Heart right ventricle (tissue), 16 donors: Measurements from ENCODE around the gene DSN1. TPM values are rescaled to one million over a fixed set of nuclear protein-coding genes. Genes with fewer than 3 reads are reported as not detected.
"Not testable (repeated sequence)": the region's sequence is repeated elsewhere in the genome, so short reads cannot be mapped to it uniquely, and the experiment has no call there.

Experiments used
- ATAC-seq, 8 donors: fragments of 200-7000 bp; cut with Tn5 transposase; one replicate each; pipeline ENCODE4 v1.9.1; 2020; ENCODE audit warnings: mild to moderate bottlenecking in 8 of 8, moderate library complexity in 8 of 8, moderate number of reproducible peaks in 1 of 8
- DNase-seq, 2 donors: peaks; one replicate each; pipeline ENCODE4 v3.0.0-alpha.2; 2020
- H3K27ac ChIP-seq, 10 donors: fragments of 200-600 bp; sonication (generic) in 2 of 10; one replicate each; pipeline versions ENCODE4 v1.5.0 to v1.8.0; 2020 to 2022; ENCODE audit warnings: mild to moderate bottlenecking in 3 of 10
- H3K27me3 ChIP-seq, 7 donors: fragments of 200-600 bp; one replicate each; pipeline ENCODE4 v1.8.0; 2021 to 2022; ENCODE audit warnings: mild to moderate bottlenecking in 2 of 7
- H3K36me3 ChIP-seq, 9 donors: fragments of 200-600 bp; sonication (generic) in 1 of 9; one replicate each; pipeline versions ENCODE4 v1.5.0 to v1.8.0; 2020 to 2022; ENCODE audit warnings: mild to moderate bottlenecking in 2 of 9
- H3K4me1 ChIP-seq, 9 donors: fragments of 200-600 bp; sonication (generic) in 1 of 9; one replicate each; pipeline versions ENCODE4 v1.5.0 to v1.8.0; 2020 to 2022; ENCODE audit warnings: mild to moderate bottlenecking in 4 of 9
- H3K4me3 ChIP-seq, 10 donors: fragments of 200-600 bp; sonication (generic) in 2 of 10; one replicate each; pipeline versions ENCODE4 v1.5.0 to v1.8.0; 2020 to 2022; ENCODE audit warnings: mild to moderate bottlenecking in 7 of 10, moderate library complexity in 2 of 10
- H3K9me3 ChIP-seq, 11 donors: fragments of 200-600 bp in 10 of 11; sonication (generic) in 2 of 11; one replicate each; pipeline versions ENCODE4 v1.5.0 to v1.8.0; 2013 to 2022; ENCODE audit warnings: mild to moderate bottlenecking in 2 of 11, control low read depth in 1 of 11, moderate library complexity in 1 of 11
- WGBS, 2 donors: extraction: QIAGEN DNeasy Blood & Tissue Kit; methylation state at CpG; one replicate each; pipeline ENCODE4 v1.1.7; 2013; ENCODE audit warnings: inconsistent platforms in 1 of 2; 5-methylcytosine and 5-hydroxymethylcytosine counted together
- intact Hi-C, 10 donors: fragments of 100-400 bp; cut with DNase I; formaldehyde crosslinking; loops; one replicate each; pipeline versions ENCODE4 v1.11.1 to v1.14.2; 2022
- polyA plus RNA-seq, 2 donors: library from polyadenylated mRNA; stranded (reverse); fragments of 200-250 nt; gene quantifications; one replicate each; pipeline ENCODE4 v1.2.3, GENCODE V29; 2013
- total RNA-seq, 10 donors: library from RNA; stranded (reverse); fragmentation: NEBNext Ultra II Directional in 3 of 10; extraction: Animal tissue kit (Norgen Biotek cat#: 25700) in 3 of 10; gene quantifications; one replicate each; pipeline versions ENCODE4 v1.2.1 to v1.2.4, GENCODE V29; 2021 to 2023
- TF ChIP-seq, protein P1 (sequence below), 9 donors: fragments of 200-600 bp; sonication (generic) in 2 of 9; IDR thresholded peaks; one replicate each; pipeline versions ENCODE4 v1.5.0 to v1.8.0; 2021 to 2022; ENCODE audit warnings: antibody characterized with exemption in 9 of 9, mild to moderate bottlenecking in 5 of 9, moderate library complexity in 1 of 9
- donor health status: Arrhythmogenic right ventricular cardiomyopathy.
- donor health status: ischemic (EF 13 %, LVEDD 7.1; RV severe dilation, severe dysfunction).
- donor health status: healthy with polysubstance abuse.
- donor health status: DM: no; HTN: yes; CAD: no.
- donor health status: DM: no; HTN: no; CAD: no.
- donor health status: ischemic (EF 25% LVEDD 6.9; RV normal size, moderate dysfunction).
- donor health status: ischemic (EF 25% LVEDD 5.7; RV mildly dilated, moderate dysfunction).
- donor health status: healthy.
- donor health status: DM: yes; HTN: yes; CAD: no.
- donor health status: Ischemic cardiomyopathy.
- donor health status: ischemic (EF 35%, LVEDD 5.7; RV mildly dilated, moderate dysfunction).
- donor health status: nonischemic (EF 11% LVEDD 7.7; RV severe dilation, severe dysfunction).
- donor health status: DM: yes; HTN: yes; CAD: no.
- donor health status: PGD.
- donor health status: ischemic (EF 29% LVEDD 5.4; RV normal size, mild dysfunction).
- donor health status: nonischemic (EF 23%, LVEDD 6.1; RV moderate dilation, normal function).

The DSN1 gene
- total and polyA plus RNA-seq, 12 donors = 3.2 to 6.0 (median 4.9) TPM

DNA sequence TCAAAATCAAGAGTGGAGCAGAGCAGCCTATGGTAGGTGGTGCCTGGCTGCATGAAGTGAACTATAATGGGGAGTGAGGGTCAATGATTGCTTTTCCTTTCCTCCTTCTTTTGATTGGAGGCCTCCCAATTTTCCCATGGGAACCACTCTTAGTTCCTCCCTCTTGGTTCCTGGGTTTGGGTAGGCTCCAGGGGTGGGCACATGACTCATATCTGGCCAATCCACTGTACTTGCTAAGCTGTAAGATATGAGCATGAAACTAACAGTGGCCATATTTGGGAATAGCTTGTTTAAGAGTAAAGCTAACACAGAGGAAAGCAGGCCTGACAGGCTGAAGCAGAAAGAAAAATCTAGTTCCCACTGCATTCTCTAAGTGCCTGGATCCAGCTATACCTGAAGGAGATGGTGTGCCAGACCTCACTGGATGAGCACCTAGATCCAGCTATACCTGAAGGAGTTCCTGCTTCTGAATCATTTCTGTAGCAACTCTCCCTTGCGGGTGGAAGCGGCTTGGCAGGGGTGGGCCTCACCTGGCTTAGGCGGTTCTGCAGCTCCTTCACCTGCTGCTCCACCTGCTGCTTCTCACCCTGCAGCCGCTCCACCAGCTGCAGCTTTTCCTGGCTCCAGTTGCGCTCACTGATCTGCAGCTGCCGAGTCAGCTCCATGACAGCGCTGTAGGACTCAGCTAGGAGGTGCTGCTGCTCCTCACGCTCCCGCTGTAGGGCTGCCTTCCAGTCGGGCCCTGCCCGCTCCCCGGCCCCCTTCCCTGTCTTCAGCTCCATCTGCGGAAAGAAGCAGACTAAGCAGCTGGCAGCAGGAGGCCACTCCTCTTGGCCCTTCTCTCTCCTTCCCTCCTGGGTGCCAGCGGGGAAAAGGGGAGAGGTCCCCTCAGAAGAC, 29.0 kb upstream of the DSN1 start:
- intact Hi-C loops = no loop called here
- TF ChIP-seq, protein P1, sequence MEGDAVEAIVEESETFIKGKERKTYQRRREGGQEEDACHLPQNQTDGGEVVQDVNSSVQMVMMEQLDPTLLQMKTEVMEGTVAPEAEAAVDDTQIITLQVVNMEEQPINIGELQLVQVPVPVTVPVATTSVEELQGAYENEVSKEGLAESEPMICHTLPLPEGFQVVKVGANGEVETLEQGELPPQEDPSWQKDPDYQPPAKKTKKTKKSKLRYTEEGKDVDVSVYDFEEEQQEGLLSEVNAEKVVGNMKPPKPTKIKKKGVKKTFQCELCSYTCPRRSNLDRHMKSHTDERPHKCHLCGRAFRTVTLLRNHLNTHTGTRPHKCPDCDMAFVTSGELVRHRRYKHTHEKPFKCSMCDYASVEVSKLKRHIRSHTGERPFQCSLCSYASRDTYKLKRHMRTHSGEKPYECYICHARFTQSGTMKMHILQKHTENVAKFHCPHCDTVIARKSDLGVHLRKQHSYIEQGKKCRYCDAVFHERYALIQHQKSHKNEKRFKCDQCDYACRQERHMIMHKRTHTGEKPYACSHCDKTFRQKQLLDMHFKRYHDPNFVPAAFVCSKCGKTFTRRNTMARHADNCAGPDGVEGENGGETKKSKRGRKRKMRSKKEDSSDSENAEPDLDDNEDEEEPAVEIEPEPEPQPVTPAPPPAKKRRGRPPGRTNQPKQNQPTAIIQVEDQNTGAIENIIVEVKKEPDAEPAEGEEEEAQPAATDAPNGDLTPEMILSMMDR (IDR thresholded peaks at IDR 0.05) = no peak

DNA sequence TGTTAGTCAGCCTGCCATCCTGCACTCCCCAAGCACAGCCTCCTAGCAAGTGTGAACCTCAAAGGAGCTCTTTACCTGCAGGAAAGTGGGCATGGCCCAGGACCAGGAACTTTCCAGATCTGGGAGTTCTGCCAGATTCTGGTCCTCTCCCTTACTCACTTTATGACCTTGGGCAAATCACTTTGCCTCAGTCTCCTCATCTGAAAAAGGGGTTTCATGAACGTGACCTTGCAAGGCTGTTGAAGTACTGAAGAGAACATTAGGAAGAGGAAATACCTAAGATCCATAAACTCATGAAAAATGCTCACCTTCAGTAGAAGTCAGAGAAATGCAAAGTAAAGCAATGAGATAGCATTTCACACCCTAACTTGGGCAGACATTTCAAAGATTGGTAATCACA, 26.8 kb upstream of the DSN1 start:
- Histone ChIP-seq H3K9me3 (no peaks in the 10 kb centered on the region), H3K27me3 (no peaks in the 10 kb centered on the region), H3K27ac (no peak overlapping the region), H3K36me3 (peaks cover 6 to 100% (median 74%) of the 10 kb centered on the region in 9 donors), H3K4me1 (peaks cover 0 to 10% (median 0%) of the 10 kb centered on the region in 9 donors), H3K4me3 (no peak overlapping the region)
- TF ChIP-seq, protein P1 (IDR thresholded peaks at IDR 0.05) = no peak
- intact Hi-C loops = no loop called here
- DNase-seq (no peak), ATAC-seq (no peak)
- WGBS, 2 donors = 86 to 90% methylated on average over 1 of the region's 1 CpG

More for the DNA sequence above, 29.0 kb upstream of the DSN1 start:
- ATAC-seq (peak in 2 of 8 donors; percentile 30), DNase-seq (no peak)
- Histone ChIP-seq H3K9me3 (no peaks in the 10 kb centered on the region), H3K4me3 (no peak overlapping the region), H3K27me3 (no peaks in the 10 kb centered on the region), H3K36me3 (peaks cover 6 to 100% (median 81%) of the 10 kb centered on the region in 9 donors), H3K27ac (no peak overlapping the region), H3K4me1 (no peaks in the 10 kb centered on the region)
- WGBS, 2 donors = 94 to 96% methylated on average over 14 of the region's 14 CpGs

DNA sequence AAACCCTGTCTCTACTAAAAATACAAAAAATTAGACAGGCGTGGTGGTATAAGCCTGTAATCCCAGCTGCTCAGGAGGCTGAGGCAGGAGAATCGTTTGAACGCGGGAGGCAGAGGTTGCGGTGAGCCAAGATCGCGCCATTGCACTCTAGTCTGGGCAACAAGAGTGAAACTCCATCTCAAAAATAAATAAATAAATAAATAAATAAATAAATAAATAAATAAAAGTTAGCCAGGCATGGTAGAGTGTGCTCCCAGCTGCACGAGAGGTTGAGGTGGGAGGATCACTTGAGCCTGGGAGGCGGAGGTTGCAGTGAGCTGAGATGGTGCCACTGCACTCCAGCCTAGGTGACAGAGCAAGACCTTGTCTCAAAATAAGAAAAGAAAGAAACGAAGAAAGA, 25.8 kb upstream of the DSN1 start:
- H3K9me3 ChIP-seq, ATAC-seq, DNase-seq, H3K27ac ChIP-seq, H3K4me1 ChIP-seq, intact Hi-C loops, H3K27me3 ChIP-seq, H3K4me3 ChIP-seq: not testable (repeated sequence)
- WGBS, 2 donors = 90 to 93% methylated on average over 10 of the region's 10 CpGs
- peaks cover 4 to 100% (median 69%) of the 10 kb centered on the region in 9 donors for H3K36me3 ChIP-seq

DNA sequence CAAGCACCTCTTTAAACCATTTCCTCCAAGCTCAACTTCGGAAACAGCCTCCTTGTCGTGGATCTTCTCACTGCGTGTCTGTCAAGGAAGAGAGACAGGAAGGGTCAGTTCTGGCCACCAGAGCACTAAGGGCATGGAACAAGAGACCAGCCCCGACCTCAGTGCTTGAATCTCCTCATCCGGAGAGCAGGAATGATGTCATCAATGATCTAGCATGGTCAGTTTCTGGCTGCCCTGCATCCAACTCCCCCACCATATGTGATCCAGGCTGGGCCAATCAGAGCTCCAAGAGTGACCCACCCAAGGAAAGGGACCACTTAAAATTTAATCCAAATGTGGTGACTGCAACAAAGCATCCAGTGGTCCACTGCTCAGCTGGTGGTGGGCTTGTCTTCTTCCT, 23.3 kb upstream of the DSN1 start:
- TF ChIP-seq, protein P1 (IDR thresholded peaks at IDR 0.05) = no peak
- Histone ChIP-seq H3K27ac (no peak overlapping the region), H3K27me3 (no peaks in the 10 kb centered on the region), H3K4me3 (no peak overlapping the region), H3K4me1 (peaks cover 0 to 18% (median 5%) of the 10 kb centered on the region in 9 donors), H3K9me3 (no peaks in the 10 kb centered on the region), H3K36me3 (peaks cover 4 to 100% (median 77%) of the 10 kb centered on the region in 9 donors)
- DNase-seq (no peak), ATAC-seq (no peak)
- 74 to 80% methylated on average over 5 of the region's 5 CpGs for WGBS, 2 donors
- intact Hi-C loops = no loop called here

DNA sequence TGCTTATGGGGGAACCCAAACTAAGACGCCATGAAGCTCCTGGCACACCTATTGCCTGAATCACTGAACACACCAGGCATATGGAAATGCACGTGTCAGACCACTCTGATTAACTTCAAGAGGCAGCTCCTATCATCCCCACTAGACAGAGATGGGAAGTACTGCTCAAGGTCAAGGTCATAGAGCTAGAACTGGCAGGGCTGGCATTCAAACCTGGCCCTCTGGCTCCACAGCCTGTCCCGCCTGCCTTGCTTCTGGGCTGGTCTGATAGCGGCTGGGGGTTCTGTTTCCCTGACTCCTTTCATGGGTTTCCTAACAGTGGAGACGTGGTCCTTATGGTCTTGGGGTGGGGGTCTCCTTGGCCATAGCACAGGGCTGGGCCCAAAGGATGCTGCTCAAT, 22.6 kb upstream of the DSN1 start:
- Histone ChIP-seq H3K4me3 (no peak overlapping the region), H3K27me3 (no peaks in the 10 kb centered on the region), H3K4me1 (peaks cover 0 to 18% (median 5%) of the 10 kb centered on the region in 9 donors), H3K27ac (peak overlapping the region in 3 of 10 donors; percentile 9 to 20 (median 16)), H3K36me3 (peaks cover 4 to 100% (median 73%) of the 10 kb centered on the region in 9 donors), H3K9me3 (no peaks in the 10 kb centered on the region)
- 62 to 63% methylated on average over 5 of the region's 5 CpGs for whole genome bisulfite sequencing, 2 donors
- DNase-seq (no peak), ATAC-seq (peak in 5 of 8 donors; percentile 38 to 78 (median 66))
- TF ChIP-seq, protein P1 (IDR thresholded peaks at IDR 0.05) = no peak
- intact Hi-C loops = no loop called here
